Dendritic cell treated with granulocyte-macrophage colony-stimulating factor and Interleukin-4, amounts not matched to agents 40 ng/mL and 50 ng/mL, for 4 days (primary cell): ENCODE measurements around the gene ARHGAP18.

Experiments used
- H3K27ac Mint-ChIP-seq: one replicate; pipeline ENCODE4 v1.8.0; 2022; ENCODE audit warnings: mild to moderate bottlenecking, mixed read lengths
- H3K27me3 Mint-ChIP-seq: one replicate; pipeline ENCODE4 v1.8.0; 2022; ENCODE audit warnings: mild to moderate bottlenecking, mixed read lengths
- H3K36me3 Mint-ChIP-seq: one replicate; pipeline ENCODE4 v1.8.0; 2022; ENCODE audit warnings: low read depth, mixed read lengths
- H3K4me1 Mint-ChIP-seq: one replicate; pipeline ENCODE4 v1.8.0; 2022; ENCODE audit warnings: low read depth, mixed read lengths
- H3K4me3 Mint-ChIP-seq: one replicate; pipeline ENCODE4 v1.8.0; 2022; ENCODE audit warnings: mild to moderate bottlenecking, moderate library complexity, mixed read lengths
- H3K9me3 Mint-ChIP-seq: one replicate; pipeline ENCODE4 v1.8.0; 2022; ENCODE audit warnings: mixed read lengths
- intact Hi-C: fragments of 100-400 bp; cut with micrococcal nuclease; formaldehyde crosslinking; loops from one replicate; pipeline ENCODE4 v1.15.0; 2022

ARHGAP18 gene

DNA sequence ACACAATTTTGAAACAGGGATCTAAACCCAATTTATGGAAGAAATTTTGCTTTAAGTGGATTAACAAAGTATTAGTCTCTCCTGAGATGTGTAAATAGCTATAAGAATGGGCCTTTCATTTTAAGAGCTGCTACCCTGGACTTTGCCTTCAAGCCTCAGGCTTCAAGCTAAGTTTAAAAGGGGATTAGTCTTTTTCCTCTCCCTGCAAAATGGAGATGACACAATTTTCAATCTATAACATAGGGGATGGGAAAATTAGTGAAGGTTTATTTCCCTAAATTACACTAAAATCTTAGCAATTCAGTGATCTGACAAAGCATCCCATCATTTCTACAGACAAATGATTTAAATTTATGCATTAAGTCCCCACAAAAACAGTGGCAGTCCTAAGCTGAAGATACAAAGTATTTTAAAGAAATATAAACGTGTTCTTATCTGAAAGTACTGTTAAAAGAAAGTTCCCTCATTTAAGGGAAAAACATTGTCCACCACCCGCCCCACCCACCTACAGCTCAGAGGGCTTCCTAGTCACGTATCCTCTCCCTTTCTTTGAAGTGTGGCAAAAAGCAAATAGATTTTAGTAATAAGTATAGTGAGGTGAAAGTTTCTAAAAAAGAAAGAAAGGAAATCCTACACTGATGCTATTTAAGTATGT lies 14.5 kb downstream of the ARHGAP18 start:
- no peaks in the 10 kb centered on the region for H3K9me3 Mint-ChIP-seq

DNA sequence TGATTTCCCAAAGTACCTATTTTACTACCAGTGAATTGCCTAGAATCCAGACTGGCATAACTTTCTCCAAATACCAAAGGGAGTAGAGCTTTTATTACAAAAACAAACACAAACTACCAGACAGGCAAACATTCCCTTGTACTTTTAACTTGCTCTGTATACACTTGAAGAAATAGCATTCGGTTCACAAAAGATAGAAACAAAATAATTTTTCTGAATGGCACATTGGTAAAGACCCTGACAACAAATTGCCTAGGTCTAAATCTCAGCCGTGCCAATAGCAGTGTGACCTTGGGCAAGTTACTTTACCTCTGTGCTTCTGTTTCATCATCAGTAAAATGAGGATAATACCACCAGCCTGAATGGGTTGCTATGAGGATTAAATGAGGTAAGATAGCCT lies 15.9 kb downstream of the ARHGAP18 start:
- Mint-ChIP-seq H3K4me1 (peaks cover 63% of the 10 kb centered on the region), H3K36me3 (peaks cover 68% of the 10 kb centered on the region)

More for the DNA sequence above, 14.5 kb downstream of the ARHGAP18 start:
- H3K4me1 Mint-ChIP-seq, result peaks cover 70% of the 10 kb centered on the region
- peak overlapping the region; percentile 17 for H3K4me3 Mint-ChIP-seq
- H3K27me3 Mint-ChIP-seq, result no peaks in the 10 kb centered on the region
- intact Hi-C loops, result no loop called here
- H3K36me3 Mint-ChIP-seq, result peaks cover 69% of the 10 kb centered on the region
- peak overlapping the region; percentile 50 for H3K27ac Mint-ChIP-seq

GRCh38 chr6:129692467-129692866 lies 17.5 kb downstream of the ARHGAP18 start:
- peak overlapping the region; percentile 82 for H3K27ac Mint-ChIP-seq
- peaks cover 70% of the 10 kb centered on the region for H3K36me3 Mint-ChIP-seq
- intact Hi-C loops, result no loop called here
- no peaks in the 10 kb centered on the region for H3K27me3 Mint-ChIP-seq
- H3K4me1 Mint-ChIP-seq, result peaks cover 74% of the 10 kb centered on the region
- peak overlapping the region; percentile 52 for H3K4me3 Mint-ChIP-seq
- H3K9me3 Mint-ChIP-seq, result no peaks in the 10 kb centered on the region

More for the DNA sequence above, 15.9 kb downstream of the ARHGAP18 start:
- intact Hi-C loops, result no loop called here
- Mint-ChIP-seq H3K4me3 (no peak overlapping the region), H3K9me3 (no peaks in the 10 kb centered on the region), H3K27ac (peak overlapping the region; percentile 82), H3K27me3 (no peaks in the 10 kb centered on the region)

DNA sequence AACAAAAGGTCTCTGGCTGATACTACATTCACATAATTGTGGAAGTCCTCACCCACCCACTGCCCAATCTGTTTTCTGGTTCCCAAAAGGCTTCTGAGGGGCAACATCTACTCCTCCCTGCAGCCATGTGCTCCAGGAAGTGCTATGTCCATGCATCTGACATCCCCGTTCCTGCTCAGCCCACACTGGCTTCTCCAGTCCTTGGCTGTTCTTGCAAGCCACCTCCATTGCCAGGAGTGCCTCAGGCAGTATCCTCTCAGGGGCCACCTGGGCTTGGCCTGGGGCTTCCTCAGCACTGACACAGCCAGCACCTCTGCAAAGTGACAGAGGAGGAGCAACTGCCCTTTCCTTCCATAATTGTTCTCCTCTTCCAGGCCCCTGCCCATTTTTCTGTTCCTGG lies 18.3 kb downstream of the ARHGAP18 start:
- H3K9me3 Mint-ChIP-seq, result no peaks in the 10 kb centered on the region
- H3K4me3 Mint-ChIP-seq, result peak overlapping the region; percentile 52
- no peaks in the 10 kb centered on the region for H3K27me3 Mint-ChIP-seq
- peaks cover 76% of the 10 kb centered on the region for H3K4me1 Mint-ChIP-seq
- H3K27ac Mint-ChIP-seq, result peak overlapping the region; percentile 82
- peaks cover 70% of the 10 kb centered on the region for H3K36me3 Mint-ChIP-seq
- intact Hi-C loops, result no loop called here

DNA sequence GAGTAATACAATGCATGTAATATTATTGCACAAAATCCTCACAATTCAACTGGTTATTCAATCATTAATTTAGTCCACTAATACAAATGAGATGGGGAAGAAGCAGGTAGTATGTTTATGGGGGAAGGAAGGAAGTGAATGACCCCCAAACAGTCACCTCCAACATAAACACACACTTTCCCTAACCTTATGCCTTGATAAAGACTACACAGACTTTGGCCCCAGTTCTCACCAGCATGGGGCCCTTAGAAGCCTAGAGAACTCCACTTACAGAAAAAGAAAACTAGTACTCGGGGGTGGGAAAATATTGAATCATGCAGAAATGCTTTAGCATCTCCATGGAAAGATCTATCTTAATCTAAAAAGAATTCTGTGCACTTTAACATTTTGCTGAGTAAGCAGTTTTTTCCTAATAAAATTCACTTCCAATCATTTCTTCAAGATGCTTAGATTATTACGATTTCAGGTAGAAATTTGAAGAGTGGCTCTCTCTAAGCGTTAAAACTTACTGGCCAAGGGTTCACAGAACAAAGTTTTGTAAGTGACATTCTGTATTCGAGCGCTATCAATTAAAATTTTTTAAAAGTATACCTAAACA lies 18.8 kb downstream of the ARHGAP18 start:
- peaks cover 76% of the 10 kb centered on the region for H3K4me1 Mint-ChIP-seq
- H3K27ac Mint-ChIP-seq, result peak overlapping the region; percentile 82
- no peaks in the 10 kb centered on the region for H3K9me3 Mint-ChIP-seq
- intact Hi-C loops, result no loop called here
- no peaks in the 10 kb centered on the region for H3K27me3 Mint-ChIP-seq
- H3K4me3 Mint-ChIP-seq, result peak overlapping the region; percentile 13
- H3K36me3 Mint-ChIP-seq, result peaks cover 69% of the 10 kb centered on the region

GRCh38 chr6:129686941-129687627 lies 22.9 kb downstream of the ARHGAP18 start:
- peaks cover 80% of the 10 kb centered on the region for H3K36me3 Mint-ChIP-seq
- H3K4me3 Mint-ChIP-seq, result peak overlapping the region; percentile 73
- H3K4me1 Mint-ChIP-seq, result peaks cover 80% of the 10 kb centered on the region
- H3K9me3 Mint-ChIP-seq, result no peaks in the 10 kb centered on the region
- intact Hi-C loops, result no loop called here
- H3K27me3 Mint-ChIP-seq, result no peaks in the 10 kb centered on the region
- peak overlapping the region; percentile 91 for H3K27ac Mint-ChIP-seq

- H3K4me3 Mint-ChIP-seq, result peak overlapping the region; percentile 73
- H3K27ac Mint-ChIP-seq, result peak overlapping the region; percentile 91
- H3K4me1 Mint-ChIP-seq, result peaks cover 79% of the 10 kb centered on the region
- peaks cover 82% of the 10 kb centered on the region for H3K36me3 Mint-ChIP-seq
- no peaks in the 10 kb centered on the region for H3K9me3 Mint-ChIP-seq
- H3K27me3 Mint-ChIP-seq, result no peaks in the 10 kb centered on the region
- intact Hi-C loops, result no loop called here
Measured at GRCh38 chr6:129685662-129686031, 24.3 kb downstream of the ARHGAP18 start.

GRCh38 chr6:129684903-129685661 lies 24.9 kb downstream of the ARHGAP18 start:
- intact Hi-C loops, result loop anchor here (1.0 kb wide), 1 partner anchor 13 kb away; no protein-coding TSS in a partner anchor
- Mint-ChIP-seq H3K27me3 (no peaks in the 10 kb centered on the region), H3K4me3 (peak overlapping the region; percentile 30), H3K36me3 (peaks cover 87% of the 10 kb centered on the region), H3K9me3 (no peaks in the 10 kb centered on the region), H3K4me1 (peaks cover 84% of the 10 kb centered on the region), H3K27ac (peak overlapping the region; percentile 91)

GRCh38 chr6:129684323-129684884 lies 25.6 kb downstream of the ARHGAP18 start:
- Mint-ChIP-seq H3K9me3 (no peaks in the 10 kb centered on the region), H3K36me3 (peaks cover 92% of the 10 kb centered on the region), H3K4me1 (peaks cover 88% of the 10 kb centered on the region), H3K27ac (peak overlapping the region; percentile 91), H3K4me3 (peak overlapping the region; percentile 58), H3K27me3 (no peaks in the 10 kb centered on the region)
- intact Hi-C loops, result loop anchor here (1.0 kb wide), 1 partner anchor 12 kb away; no protein-coding TSS in a partner anchor

- Mint-ChIP-seq H3K36me3 (peaks cover 91% of the 10 kb centered on the region), H3K4me3 (peak overlapping the region; percentile 58), H3K9me3 (no peaks in the 10 kb centered on the region), H3K27ac (peak overlapping the region; percentile 91), H3K27me3 (no peaks in the 10 kb centered on the region), H3K4me1 (peaks cover 82% of the 10 kb centered on the region)
- intact Hi-C loops, result loop anchor here (1.0 kb wide), 1 partner anchor 11 kb away; no protein-coding TSS in a partner anchor
Measured at GRCh38 chr6:129683601-129684322, 26.2 kb downstream of the ARHGAP18 start.

DNA sequence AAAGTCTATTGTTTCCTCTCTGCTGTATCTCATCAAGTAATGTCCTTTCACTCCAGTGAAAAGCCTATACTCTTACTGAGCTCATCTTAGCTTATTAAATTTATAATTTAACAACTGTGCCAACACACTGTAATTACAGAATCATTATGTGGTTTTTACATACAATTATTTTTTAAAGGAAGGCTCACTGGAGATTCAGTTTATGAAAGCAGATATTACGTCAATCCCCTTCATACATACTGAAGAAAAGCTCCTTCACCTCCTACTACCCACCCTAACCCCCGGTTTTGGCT lies 28.1 kb downstream of the ARHGAP18 start:
- no peaks in the 10 kb centered on the region for H3K27me3 Mint-ChIP-seq
- H3K9me3 Mint-ChIP-seq, result no peaks in the 10 kb centered on the region
- H3K27ac Mint-ChIP-seq, result peak overlapping the region; percentile 91
- peaks cover 78% of the 10 kb centered on the region for H3K4me1 Mint-ChIP-seq
- peaks cover 92% of the 10 kb centered on the region for H3K36me3 Mint-ChIP-seq
- no peak overlapping the region for H3K4me3 Mint-ChIP-seq
- intact Hi-C loops, result no loop called here

DNA sequence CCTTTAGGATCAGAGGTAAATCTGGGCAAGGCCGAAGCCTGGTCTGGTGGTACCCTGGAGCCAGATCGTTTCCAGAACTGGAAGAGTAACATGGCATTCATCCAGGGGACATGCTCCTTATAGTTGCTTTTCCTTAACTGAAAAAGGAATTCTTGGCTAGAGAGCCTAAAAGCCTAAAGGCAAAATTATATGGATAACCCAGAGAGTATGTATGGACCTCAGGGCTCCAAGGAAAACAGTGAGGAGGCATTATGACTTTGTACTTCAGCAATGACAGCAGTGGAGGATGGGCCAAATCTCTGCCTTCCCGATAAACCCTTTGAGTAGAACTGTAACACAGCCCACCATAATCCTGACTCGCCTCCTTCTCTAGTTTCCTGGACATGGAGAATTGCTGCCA lies 29.3 kb downstream of the ARHGAP18 start:
- no peaks in the 10 kb centered on the region for H3K27me3 Mint-ChIP-seq
- intact Hi-C loops, result no loop called here
- peaks cover 92% of the 10 kb centered on the region for H3K36me3 Mint-ChIP-seq
- peak overlapping the region; percentile 91 for H3K27ac Mint-ChIP-seq
- peaks cover 80% of the 10 kb centered on the region for H3K4me1 Mint-ChIP-seq
- no peak overlapping the region for H3K4me3 Mint-ChIP-seq
- H3K9me3 Mint-ChIP-seq, result no peaks in the 10 kb centered on the region

DNA sequence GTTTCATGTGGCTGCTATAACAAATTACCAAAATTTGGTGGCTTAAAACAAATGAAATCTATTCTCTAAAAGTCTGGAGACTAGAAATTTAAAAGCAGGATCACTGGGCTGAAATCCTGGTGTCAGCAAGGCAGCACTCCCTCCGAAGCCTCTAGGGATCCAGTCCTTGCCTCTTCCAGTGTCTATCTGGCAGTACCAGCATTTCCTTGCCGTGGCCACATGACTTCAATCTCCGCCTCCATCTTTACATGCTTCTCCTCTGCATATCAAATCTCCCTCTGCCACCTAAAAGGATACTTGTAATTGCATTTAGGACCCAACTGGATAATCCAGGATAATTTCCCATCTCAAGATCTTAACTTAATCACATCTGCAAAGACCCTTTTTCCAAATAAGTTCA lies 30.2 kb downstream of the ARHGAP18 start:
- H3K36me3 Mint-ChIP-seq, result peaks cover 95% of the 10 kb centered on the region
- H3K4me1 Mint-ChIP-seq, result peaks cover 82% of the 10 kb centered on the region
- H3K9me3 Mint-ChIP-seq, result no peaks in the 10 kb centered on the region
- H3K27me3 Mint-ChIP-seq, result no peaks in the 10 kb centered on the region
- peak overlapping the region; percentile 91 for H3K27ac Mint-ChIP-seq
- no peak overlapping the region for H3K4me3 Mint-ChIP-seq
- intact Hi-C loops, result no loop called here
